Esophagus muscularis mucosa (tissue), 4 donors: ENCODE results near the gene IL12RB2. TPM values are rescaled to one million over a fixed set of nuclear protein-coding genes. Genes with fewer than 3 reads are reported as not detected.
A peak's percentile ranks its signal among the peaks of the same experiment; 100 is the strongest.

Source experiments
- DNase-seq: peaks from one replicate; pipeline ENCODE4 v3.0.0-alpha.2; 2017; ENCODE audit errors: extremely low spot score
- H3K27ac ChIP-seq, 4 donors: fragments of 200-600 bp; sonication (generic); replicated peaks in 1 of 4; 1 replicate in 3 of 4; 2 replicates in 1 of 4; pipeline ENCODE4 v1.5.1; 2016 to 2019; ENCODE audit warnings: mild to moderate bottlenecking in 1 of 4
- H3K27me3 ChIP-seq, 4 donors: fragments of 200-600 bp; sonication (generic); one replicate each; pipeline versions ENCODE4 v1.5.1 to v1.6.0; 2016 to 2019
- H3K36me3 ChIP-seq, 4 donors: fragments of 200-600 bp; sonication (generic); one replicate each; pipeline ENCODE4 v1.5.1; 2016 to 2019
- H3K4me1 ChIP-seq, 4 donors: fragments of 200-600 bp; sonication (generic); one replicate each; pipeline ENCODE4 v1.5.1; 2016 to 2019
- H3K4me3 ChIP-seq, 4 donors: fragments of 200-600 bp; sonication (generic); 1 replicate in 2 of 4; 2 replicates in 2 of 4; pipeline ENCODE4 v1.5.1; 2016 to 2019; ENCODE audit warnings: mild to moderate bottlenecking in 4 of 4, moderate library complexity in 1 of 4
- H3K9me3 ChIP-seq, 4 donors: fragments of 200-600 bp; sonication (generic); 1 replicate in 3 of 4; 2 replicates in 1 of 4; pipeline ENCODE4 v1.5.1; 2016 to 2019
- CTCF ChIP-seq, 3 experiments: fragments of 200-600 bp in 2 of 3; fragments of 450-650 bp in 1 of 3; sonication (generic) in 2 of 3; IDR thresholded peaks; one replicate each; pipeline ENCODE4 v1.5.1; 2017 to 2019; ENCODE audit warnings: antibody characterized with exemption in 3 of 3, mild to moderate bottlenecking in 2 of 3, moderate library complexity in 1 of 3
- EP300 ChIP-seq: sonication (generic); formaldehyde crosslinking; IDR thresholded peaks from one replicate; pipeline ENCODE4 v1.6.1; 2017; ENCODE audit warnings: antibody characterized with exemption
- POLR2A ChIP-seq: fragments of 450-650 bp; IDR thresholded peaks from one replicate; pipeline ENCODE4 v1.6.1; 2017; ENCODE audit warnings: antibody characterized with exemption, moderate library complexity, mild to moderate bottlenecking, low read depth
- POLR2AphosphoS5 ChIP-seq, 2 donors: sonication (generic); formaldehyde crosslinking; IDR thresholded peaks; one replicate each; pipeline ENCODE4 v1.6.1; 2017; ENCODE audit warnings: antibody characterized with exemption in 2 of 2
- WGBS: methylation state at CpG from one replicate; pipeline ENCODE4 v1.1.5; 2018; 5-methylcytosine and 5-hydroxymethylcytosine counted together
- intact Hi-C: fragments of 100-400 bp; cut with DNase I; formaldehyde crosslinking; loops from one replicate; pipeline ENCODE4 v1.15.1; 2023
- total RNA-seq, 4 donors: library from RNA; depleted of rRNA; stranded (reverse); fragments of >200 nt; gene quantifications; one replicate each; pipeline versions ENCODE4 v1.1.0 to v1.2.1, GENCODE V29; 2016

The IL12RB2 gene
- total RNA-seq, 4 donors from 2014 or later = 0.29 to 1.3 (median 0.65) TPM; not detected in 1

GRCh38 chr1:67381154-67381553 lies 73.5 kb downstream of the IL12RB2 start:
- intact Hi-C loops = no loop called here
- WGBS = 89% methylated on average over 4 of the region's 4 CpGs

GRCh38 chr1:67382292-67382691 lies 74.6 kb downstream of the IL12RB2 start:
- intact Hi-C loops = no loop called here
- 90% methylated on average over 1 of the region's 1 CpG for WGBS
- no peaks in the 10 kb centered on the region for H3K36me3 ChIP-seq
- peaks cover 0 to 10% (median 7%) of the 10 kb centered on the region in 4 donors for H3K4me1 ChIP-seq
- no peak for DNase-seq
- peaks cover 0 to 10% (median 2%) of the 10 kb centered on the region in 4 donors for H3K9me3 ChIP-seq
- TF ChIP-seq EP300 (no peak), POLR2AphosphoS5 (IDR thresholded peaks at IDR 0.05) (peak in 1 of 2 donors; percentile 28)
- H3K27me3 ChIP-seq = no peaks in the 10 kb centered on the region
- H3K27ac ChIP-seq = no peak overlapping the region
- no peak overlapping the region for H3K4me3 ChIP-seq

More at GRCh38 chr1:67381154-67381553, 73.5 kb downstream of the IL12RB2 start:
- DNase-seq = no peak
- H3K4me1 ChIP-seq = peaks cover 0 to 10% (median 7%) of the 10 kb centered on the region in 4 donors
- peaks cover 0 to 10% (median 2%) of the 10 kb centered on the region in 4 donors for H3K9me3 ChIP-seq
- no peak overlapping the region for H3K4me3 ChIP-seq
- no peaks in the 10 kb centered on the region for H3K36me3 ChIP-seq
- TF ChIP-seq EP300 = no peak
- TF ChIP-seq POLR2A = no peak
- no peak for TF ChIP-seq POLR2AphosphoS5 (IDR thresholded peaks at IDR 0.05)
- no peaks in the 10 kb centered on the region for H3K27me3 ChIP-seq
- H3K27ac ChIP-seq = no peak overlapping the region

GRCh38 chr1:67383999-67384638 lies 76.4 kb downstream of the IL12RB2 start:
- no peaks in the 10 kb centered on the region for H3K36me3 ChIP-seq
- H3K27me3 ChIP-seq = no peaks in the 10 kb centered on the region
- no peak for DNase-seq
- H3K9me3 ChIP-seq = peaks cover 0 to 10% (median 2%) of the 10 kb centered on the region in 4 donors
- intact Hi-C loops = no loop called here
- TF ChIP-seq POLR2A (no peak), EP300 (no peak), CTCF (IDR thresholded peaks at IDR 0.05) (no peak), POLR2AphosphoS5 (IDR thresholded peaks at IDR 0.05) (no peak)
- peaks cover 0 to 10% (median 7%) of the 10 kb centered on the region in 4 donors for H3K4me1 ChIP-seq
- H3K4me3 ChIP-seq = no peak overlapping the region
- no peak overlapping the region for H3K27ac ChIP-seq
- WGBS = 94% methylated on average over 2 of the region's 2 CpGs

GRCh38 chr1:67390041-67390887 lies 82.6 kb downstream of the IL12RB2 start:
- TF ChIP-seq POLR2A (no peak), EP300 (no peak), CTCF (IDR thresholded peaks at IDR 0.05) (no peak)
- Histone ChIP-seq H3K27me3 (no peaks in the 10 kb centered on the region), H3K9me3 (no peaks in the 10 kb centered on the region), H3K4me3 (no peak overlapping the region), H3K4me1 (no peaks in the 10 kb centered on the region), H3K36me3 (peaks cover 0 to 21% (median 3%) of the 10 kb centered on the region in 4 donors), H3K27ac (no peak overlapping the region)
- 88% methylated on average over 3 of the region's 3 CpGs for WGBS
- intact Hi-C loops = no loop called here
- no peak for DNase-seq

- no peak overlapping the region for H3K27ac ChIP-seq
Observed at GRCh38 chr1:67393240-67393639, 85.6 kb downstream of the IL12RB2 start.

More at GRCh38 chr1:67393240-67393639, 85.6 kb downstream of the IL12RB2 start:
- no peaks in the 10 kb centered on the region for H3K27me3 ChIP-seq
- no peak overlapping the region for H3K4me3 ChIP-seq
- peaks cover 0 to 34% (median 3%) of the 10 kb centered on the region in 4 donors for H3K36me3 ChIP-seq
- intact Hi-C loops = no loop called here
- H3K9me3 ChIP-seq = no peaks in the 10 kb centered on the region
- 53% methylated on average over 10 of the region's 12 CpGs for WGBS
- DNase-seq = no peak
- H3K4me1 ChIP-seq = no peaks in the 10 kb centered on the region
- TF ChIP-seq CTCF (IDR thresholded peaks at IDR 0.05) (no peak), EP300 (no peak), POLR2A (no peak), POLR2AphosphoS5 (IDR thresholded peaks at IDR 0.05) (no peak)
